Measurements from ENCODE around the gene ASPG. TPM values are rescaled to one million over a fixed set of nuclear protein-coding genes. Genes with fewer than 3 reads are reported as not detected.
A peak's percentile ranks its signal among the peaks of the same experiment; 100 is the strongest.

ASPG gene
- total and polyA plus RNA-seq, 2 donors = 2.2 to 2.7 TPM

- WGBS = 89% methylated on average over 15 of the region's 15 CpGs
- DNase-seq (ENCODE audit: extremely low spot score) = no peak
- Histone ChIP-seq H3K36me3 (ENCODE audit: insufficient read depth) (no peaks in the 10 kb centered on the region), H3K27ac (ENCODE audit: low read depth) (no peak overlapping the region), H3K4me1 (ENCODE audit: insufficient read depth) (no peaks in the 10 kb centered on the region), H3K4me3 (ENCODE audit: low read depth, low read length) (no peak overlapping the region)
Observed at GRCh38 chr14:104081951-104082464, 3.5 kb upstream of the ASPG start.

DNA sequence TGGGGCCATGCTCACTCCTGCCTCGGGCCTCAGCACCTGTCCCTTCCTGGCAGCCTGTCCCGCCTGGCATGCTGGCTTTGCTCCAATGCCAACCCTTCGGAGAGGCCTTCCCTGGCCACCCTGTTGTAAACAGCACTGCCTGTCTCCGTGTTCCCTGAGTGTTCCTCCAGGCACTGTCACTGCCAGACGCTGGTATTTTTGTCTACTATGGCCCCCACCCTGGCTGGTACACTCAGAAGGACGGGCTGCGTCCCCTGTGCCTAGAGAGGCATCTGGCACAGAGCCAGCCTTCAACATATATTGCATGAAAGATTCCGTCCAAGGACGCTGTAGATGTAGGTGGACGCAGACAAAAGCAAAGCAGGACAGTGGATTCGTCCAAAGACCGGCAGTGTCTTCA, 2.7 kb upstream of the ASPG start:
- Histone ChIP-seq H3K4me1 (ENCODE audit: insufficient read depth) (no peaks in the 10 kb centered on the region), H3K27ac (ENCODE audit: low read depth) (no peak overlapping the region), H3K4me3 (ENCODE audit: low read depth, low read length) (no peak overlapping the region), H3K36me3 (ENCODE audit: insufficient read depth) (no peaks in the 10 kb centered on the region)
- no peak for DNase-seq (ENCODE audit: extremely low spot score)
- whole genome bisulfite sequencing = 64% methylated on average over 12 of the region's 12 CpGs

DNA sequence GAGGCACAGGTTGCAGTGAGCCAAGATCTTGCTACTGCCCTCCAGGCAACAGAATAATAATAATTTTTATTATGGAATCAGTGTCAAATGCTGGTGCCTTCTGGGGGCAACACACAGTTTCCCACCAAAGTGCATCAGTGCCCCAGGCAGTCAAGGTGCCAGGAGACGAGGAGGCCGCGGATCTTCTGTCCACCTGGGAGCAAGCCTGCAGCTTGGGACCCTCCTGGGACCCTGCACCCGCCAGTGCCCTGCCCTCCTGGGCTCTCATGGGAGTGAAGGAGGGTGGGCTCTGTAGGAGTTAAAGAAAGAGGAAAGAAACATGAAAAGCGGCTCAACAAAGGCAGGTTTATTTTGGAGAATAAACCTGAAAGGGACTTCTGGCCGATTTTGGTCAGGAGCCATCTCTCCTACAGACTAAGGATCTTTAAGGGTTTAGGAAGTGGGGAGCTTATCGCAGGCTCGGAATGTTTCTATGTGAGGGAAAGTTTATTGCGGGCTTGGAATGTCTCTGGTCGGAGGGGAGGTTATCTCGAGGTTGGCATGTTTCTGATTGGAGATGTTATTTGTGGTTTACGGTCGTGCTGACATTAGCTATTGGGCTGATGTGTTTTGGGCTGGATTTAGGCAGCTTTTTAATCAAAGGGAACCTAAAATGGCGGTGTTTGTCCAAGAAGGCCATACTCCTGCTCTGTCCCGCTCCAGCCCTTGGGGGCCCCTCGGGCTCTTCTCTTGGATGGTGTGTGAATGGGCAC, 1.1 kb upstream of the ASPG start:
- H3K36me3 ChIP-seq (ENCODE audit: insufficient read depth) = no peaks in the 10 kb centered on the region
- no peaks in the 10 kb centered on the region for H3K4me1 ChIP-seq (ENCODE audit: insufficient read depth)
- no peak overlapping the region for H3K4me3 ChIP-seq (ENCODE audit: low read depth, low read length)
- 33% methylated on average over 16 of the region's 16 CpGs for WGBS
- H3K27ac ChIP-seq (ENCODE audit: low read depth) = no peak overlapping the region
- no peak for DNase-seq (ENCODE audit: extremely low spot score)

GRCh38 chr14:104085889-104086201, 345 bp downstream of the ASPG start:
- Histone ChIP-seq H3K4me3 (ENCODE audit: low read depth, low read length) (peak overlapping the region; percentile 40), H3K4me1 (ENCODE audit: insufficient read depth) (no peaks in the 10 kb centered on the region), H3K36me3 (ENCODE audit: insufficient read depth) (no peaks in the 10 kb centered on the region), H3K27ac (ENCODE audit: low read depth) (no peak overlapping the region)
- DNase-seq (ENCODE audit: extremely low spot score) = no peak
- WGBS = 30% methylated on average over 29 of the region's 29 CpGs

DNA sequence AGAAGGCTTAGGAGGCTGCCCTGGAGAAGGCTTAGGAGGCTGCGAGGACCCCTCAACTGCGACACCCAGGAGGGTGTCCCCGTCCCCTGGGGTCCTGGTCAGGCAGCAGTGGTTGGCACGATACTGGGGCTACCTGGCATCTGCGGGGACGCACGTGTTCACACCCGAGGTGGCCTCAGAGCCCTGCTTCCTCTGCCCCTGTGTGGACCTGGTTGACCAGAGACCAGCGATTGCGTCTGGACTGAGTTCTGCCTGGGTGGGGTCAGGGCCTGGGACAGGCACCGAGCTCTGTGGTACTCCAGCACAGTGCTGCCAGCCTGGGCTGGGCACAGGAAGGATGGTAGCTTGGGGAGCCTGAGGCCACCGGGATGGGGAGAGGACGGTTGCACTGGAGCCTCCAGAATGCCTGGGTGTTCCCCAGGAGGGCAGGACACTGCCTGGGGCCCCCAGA, 735 bp downstream of the ASPG start:
- no peak overlapping the region for H3K27ac ChIP-seq (ENCODE audit: low read depth)

GRCh38 chr14:104086661-104087461, 1.4 kb downstream of the ASPG start:
- 68% methylated on average over 16 of the region's 16 CpGs for WGBS
- Histone ChIP-seq H3K4me3 (ENCODE audit: low read depth, low read length) (no peak overlapping the region), H3K27ac (ENCODE audit: low read depth) (no peak overlapping the region), H3K36me3 (ENCODE audit: insufficient read depth) (no peaks in the 10 kb centered on the region), H3K4me1 (ENCODE audit: insufficient read depth) (no peaks in the 10 kb centered on the region)
- DNase-seq (ENCODE audit: extremely low spot score) = no peak

More for the DNA sequence above, 735 bp downstream of the ASPG start:
- H3K4me3 ChIP-seq (ENCODE audit: low read depth, low read length) = no peak overlapping the region
- no peak for DNase-seq (ENCODE audit: extremely low spot score)
- H3K4me1 ChIP-seq (ENCODE audit: insufficient read depth) = no peaks in the 10 kb centered on the region
- WGBS = 75% methylated on average over 13 of the region's 13 CpGs
- H3K36me3 ChIP-seq (ENCODE audit: insufficient read depth) = no peaks in the 10 kb centered on the region

DNA sequence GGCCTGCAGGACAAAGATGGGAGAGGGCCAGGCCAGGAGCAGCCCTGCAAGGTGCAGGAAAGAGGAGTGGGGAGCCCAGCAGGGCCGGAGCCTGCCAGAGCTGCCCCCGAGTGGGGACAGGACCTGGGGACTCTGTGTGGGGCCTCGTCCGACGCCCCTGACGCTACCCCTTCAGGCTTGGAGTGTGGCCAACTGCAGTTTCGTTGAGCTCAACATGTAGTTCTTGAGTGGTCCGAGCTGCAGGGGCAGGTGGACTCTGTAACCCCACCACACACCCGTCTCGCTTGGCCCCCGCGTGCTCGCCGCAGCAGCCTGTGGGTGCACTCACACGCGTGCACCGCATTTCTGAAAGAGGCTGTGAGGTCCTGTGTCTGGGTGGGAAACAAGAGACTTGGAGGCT, 2.0 kb downstream of the ASPG start:
- Histone ChIP-seq H3K27ac (ENCODE audit: low read depth) (no peak overlapping the region), H3K4me3 (ENCODE audit: low read depth, low read length) (no peak overlapping the region), H3K36me3 (ENCODE audit: insufficient read depth) (no peaks in the 10 kb centered on the region), H3K4me1 (ENCODE audit: insufficient read depth) (no peaks in the 10 kb centered on the region)
- 83% methylated on average over 17 of the region's 17 CpGs for WGBS
- DNase-seq (ENCODE audit: extremely low spot score) = no peak

DNA sequence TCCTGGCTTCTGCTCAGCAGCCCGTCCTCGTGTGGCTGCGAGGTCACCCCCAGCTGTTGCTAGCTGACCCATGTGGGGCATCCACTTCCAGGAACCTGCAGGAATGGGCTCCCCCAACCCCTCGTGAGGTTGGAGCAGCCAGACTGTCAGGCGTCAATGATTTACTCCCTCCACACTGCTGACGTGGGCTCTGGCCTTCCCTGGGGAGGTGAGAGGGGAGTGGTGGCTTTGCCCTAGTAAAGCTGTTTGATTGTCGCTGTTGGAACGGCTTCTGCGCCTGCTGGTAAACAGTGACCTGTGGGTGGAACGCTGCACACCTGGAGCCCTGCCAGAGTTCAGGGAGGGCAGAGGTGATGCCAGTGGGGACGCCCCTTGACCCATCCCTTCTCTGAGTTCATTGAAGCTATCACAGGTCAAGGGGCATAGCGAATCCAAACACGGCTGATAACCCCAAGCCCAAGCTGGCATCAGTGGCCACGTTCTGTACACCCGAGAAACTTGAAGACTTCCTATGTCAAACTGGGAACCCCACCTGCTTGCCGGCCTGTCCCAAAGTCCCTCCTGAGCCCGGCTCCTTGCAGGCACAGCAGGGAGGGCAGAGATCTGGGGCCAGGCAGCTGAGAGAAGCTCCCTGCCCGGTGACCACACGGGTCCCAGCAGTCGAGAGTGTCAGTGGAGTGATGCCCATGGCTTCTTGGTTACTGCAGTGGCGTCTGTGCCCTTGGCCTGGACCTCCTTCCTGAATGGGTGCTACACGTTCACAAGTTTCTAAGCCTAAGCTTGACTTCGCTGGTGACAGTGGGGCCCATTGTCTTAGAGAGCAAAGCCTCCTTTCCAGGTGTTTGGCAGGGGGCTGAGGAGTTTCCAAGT, 2.7 kb downstream of the ASPG start:
- no peak for DNase-seq (ENCODE audit: extremely low spot score)
- Histone ChIP-seq H3K36me3 (ENCODE audit: insufficient read depth) (no peaks in the 10 kb centered on the region), H3K27ac (ENCODE audit: low read depth) (no peak overlapping the region), H3K4me1 (ENCODE audit: insufficient read depth) (no peaks in the 10 kb centered on the region), H3K4me3 (ENCODE audit: low read depth, low read length) (no peak overlapping the region)
- WGBS = 83% methylated on average over 23 of the region's 23 CpGs

DNA sequence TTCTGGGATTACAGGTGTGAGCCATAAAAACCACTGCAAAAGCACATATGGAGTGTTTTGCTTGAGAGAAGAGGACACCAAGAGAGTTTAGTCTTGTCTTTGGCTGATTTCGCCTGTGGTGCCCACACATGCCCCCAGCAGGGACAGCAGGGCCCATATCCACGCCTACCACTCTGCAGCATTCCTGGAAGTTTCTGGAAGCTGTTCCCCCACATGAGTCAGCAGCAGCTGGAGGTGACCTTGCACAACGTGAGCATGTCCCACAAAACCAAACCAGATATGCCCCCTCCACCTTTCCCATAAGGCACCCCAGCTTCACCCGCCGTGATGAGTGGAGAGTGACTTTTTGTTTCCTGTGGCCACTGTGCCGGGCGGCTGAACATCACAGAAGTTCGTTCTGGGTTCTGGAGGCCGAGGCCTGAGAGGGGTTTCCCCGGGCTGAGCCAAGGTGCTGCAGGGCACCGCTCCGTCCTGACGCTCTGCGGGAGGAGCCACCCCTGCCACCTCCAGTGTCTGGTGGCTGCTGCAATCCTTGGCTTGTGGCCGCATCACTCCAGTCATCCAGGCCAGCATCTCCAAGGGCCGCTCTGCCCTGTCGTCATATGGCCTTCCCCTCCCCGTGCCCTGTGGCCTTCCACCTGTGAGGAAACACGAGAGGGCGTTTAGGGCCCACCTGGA, 4.7 kb downstream of the ASPG start:
- Histone ChIP-seq H3K27ac (ENCODE audit: low read depth) (no peak overlapping the region), H3K36me3 (ENCODE audit: insufficient read depth) (no peaks in the 10 kb centered on the region), H3K4me1 (ENCODE audit: insufficient read depth) (no peaks in the 10 kb centered on the region), H3K4me3 (ENCODE audit: low read depth, low read length) (no peak overlapping the region)
- no peak for DNase-seq (ENCODE audit: extremely low spot score)
- WGBS = 93% methylated on average over 20 of the region's 20 CpGs

DNA sequence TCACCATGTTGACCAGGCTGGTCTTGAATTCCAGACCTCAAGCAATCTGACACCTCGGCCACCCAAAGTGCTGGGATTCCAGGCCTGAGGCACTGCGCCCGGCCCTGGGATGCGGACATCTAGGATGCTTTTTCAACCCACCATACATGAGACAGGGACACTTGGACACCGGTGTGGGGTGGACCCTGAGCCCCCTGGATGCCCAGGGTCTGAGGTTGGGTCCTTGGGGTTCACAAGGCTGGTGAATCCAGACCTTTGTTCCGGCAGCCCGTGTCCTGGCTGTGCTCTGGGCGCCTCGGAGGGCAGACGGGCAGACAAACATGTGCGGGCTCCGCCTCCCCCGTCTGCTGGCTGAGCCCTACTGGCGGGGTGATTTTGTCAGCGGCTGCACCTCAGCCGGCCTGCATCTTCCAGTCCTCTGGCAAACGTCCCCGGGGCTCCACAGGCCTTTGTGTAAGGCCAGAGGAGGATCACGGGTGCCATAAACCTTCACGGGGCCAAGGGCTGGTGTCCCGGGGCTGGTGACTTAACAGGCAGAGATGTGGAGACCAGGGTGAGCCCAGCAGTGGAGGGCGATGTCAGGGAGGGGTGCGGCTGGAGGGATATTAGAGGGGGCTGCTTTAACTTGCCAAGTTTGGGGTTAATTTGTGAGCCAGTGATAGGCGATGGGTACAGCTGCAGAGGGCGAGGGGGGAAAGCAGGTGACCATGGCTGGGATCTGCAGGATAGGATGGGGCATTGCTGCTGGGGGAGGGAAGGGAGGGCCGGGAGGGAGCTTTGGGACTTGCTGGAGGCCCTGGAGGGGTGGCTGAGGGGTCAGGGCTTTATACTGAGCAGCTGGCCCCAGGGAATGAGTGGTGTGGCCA, 5.8 kb downstream of the ASPG start:
- DNase-seq (ENCODE audit: extremely low spot score) = no peak
- WGBS = 36% methylated on average over 26 of the region's 26 CpGs
- Histone ChIP-seq H3K4me1 (ENCODE audit: insufficient read depth) (no peaks in the 10 kb centered on the region), H3K27ac (ENCODE audit: low read depth) (no peak overlapping the region), H3K4me3 (ENCODE audit: low read depth, low read length) (no peak overlapping the region), H3K36me3 (ENCODE audit: insufficient read depth) (no peaks in the 10 kb centered on the region)

- no peak for DNase-seq (ENCODE audit: extremely low spot score)
- Histone ChIP-seq H3K4me1 (ENCODE audit: insufficient read depth) (no peaks in the 10 kb centered on the region), H3K4me3 (ENCODE audit: low read depth, low read length) (no peak overlapping the region), H3K36me3 (ENCODE audit: insufficient read depth) (no peaks in the 10 kb centered on the region), H3K27ac (ENCODE audit: low read depth) (no peak overlapping the region)
- WGBS = 88% methylated on average over 23 of the region's 23 CpGs
Observed at GRCh38 chr14:104091927-104092771, 6.6 kb downstream of the ASPG start.

DNA sequence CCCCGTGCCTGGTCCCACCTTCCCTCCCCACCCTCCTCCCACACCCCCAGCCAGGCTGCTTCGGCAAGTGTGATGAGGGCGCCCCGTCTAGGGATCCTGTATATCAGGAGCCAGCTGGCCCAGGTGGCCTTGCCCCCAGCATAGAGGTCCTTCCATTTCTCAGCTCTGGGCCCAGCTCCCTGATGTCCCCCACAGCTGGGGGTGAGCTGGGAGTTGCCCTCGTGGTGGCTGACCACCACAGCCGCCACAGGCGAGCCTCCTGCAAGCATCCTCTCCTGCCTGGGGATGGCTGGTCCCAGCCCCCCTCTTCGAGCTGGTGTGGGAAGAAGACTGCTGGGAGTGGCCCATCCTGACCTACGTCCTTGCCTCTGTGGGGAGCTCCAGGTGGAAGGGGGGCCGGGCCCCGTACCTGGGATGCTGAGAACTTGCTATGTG, 7.4 kb downstream of the ASPG start:
- 81% methylated on average over 11 of the region's 11 CpGs for WGBS
- no peak overlapping the region for H3K27ac ChIP-seq (ENCODE audit: low read depth)
- H3K4me1 ChIP-seq (ENCODE audit: insufficient read depth) = no peaks in the 10 kb centered on the region
- no peak for DNase-seq (ENCODE audit: extremely low spot score)
- no peaks in the 10 kb centered on the region for H3K36me3 ChIP-seq (ENCODE audit: insufficient read depth)
- no peak overlapping the region for H3K4me3 ChIP-seq (ENCODE audit: low read depth, low read length)
